HepG2 (cell line): ENCODE measurements around the gene ATP6V1F. TPM values are rescaled to one million over a fixed set of nuclear protein-coding genes. Genes with fewer than 3 reads are reported as not detected.
A peak's percentile ranks its signal among the peaks of the same experiment; 100 is the strongest.

ENCODE experiments used
- EHMT2 ChIP-seq: fragments of 200-600 bp; sonication (generic); IDR thresholded peaks from 2 replicates; pipeline ENCODE4 v1.7.0; 2017; ENCODE audit warnings: antibody characterized with exemption, low read depth, low read length, borderline replicate concordance
- ETV5 ChIP-seq: IDR thresholded peaks from 2 replicates; pipeline ENCODE4 v1.6.1; 2018; ENCODE audit warnings: missing biosample characterization, missing genetic modification reagents, inconsistent platforms, borderline replicate concordance
- FOSL2 ChIP-seq: sonication (generic); formaldehyde crosslinking; IDR thresholded peaks from 2 replicates; pipeline ENCODE4 v1.4.0; 2020; ENCODE audit warnings: missing genetic modification reagents
- KAT2B ChIP-seq: fragments of 150-350 bp; IDR thresholded peaks from 2 replicates; pipeline ENCODE4 v1.6.1; 2014; ENCODE audit warnings: low read depth, low read length, borderline replicate concordance
- KDM3A ChIP-seq: IDR thresholded peaks from 2 replicates; pipeline ENCODE4 v1.6.1; 2018; ENCODE audit warnings: low read depth, missing compliant biosample characterization
- NFIB ChIP-seq: sonication (generic); formaldehyde crosslinking; IDR thresholded peaks from 2 replicates; pipeline ENCODE4 v1.9.0; 2021; ENCODE audit warnings: missing genetic modification reagents, mild to moderate bottlenecking, borderline replicate concordance
- NRL ChIP-seq: sonication (generic); formaldehyde crosslinking; IDR thresholded peaks from 2 replicates; pipeline ENCODE4 v1.5.0; 2020; ENCODE audit warnings: missing genetic modification reagents, mild to moderate bottlenecking, moderate library complexity, borderline replicate concordance
- POGZ ChIP-seq: sonication (generic); formaldehyde crosslinking; IDR thresholded peaks from 2 replicates; pipeline ENCODE4 v1.4.0; 2020; ENCODE audit warnings: mild to moderate bottlenecking, missing genetic modification reagents
- RFX1 ChIP-seq: fragments of 450-650 bp; IDR thresholded peaks from 2 replicates; pipeline ENCODE4 v1.6.1; 2017
- RNF2 ChIP-seq: fragments of 450-650 bp; conservative IDR thresholded peaks from 2 replicates; pipeline ENCODE4 v1.6.1; 2016; ENCODE audit warnings: low read depth
- SIN3B ChIP-seq: fragments of 150-350 bp; IDR thresholded peaks from 2 replicates; pipeline ENCODE4 v1.6.1; 2014; ENCODE audit warnings: low read length
- SMARCE1 ChIP-seq: fragments of 450-650 bp; IDR thresholded peaks from 2 replicates; pipeline ENCODE4 v1.6.1; 2017; ENCODE audit warnings: borderline replicate concordance
- ZBTB38 ChIP-seq: sonication (generic); formaldehyde crosslinking; IDR thresholded peaks from 2 replicates; pipeline ENCODE4 v1.5.1; 2020; ENCODE audit warnings: mild to moderate bottlenecking, missing genetic modification reagents
- ZNF225 ChIP-seq: sonication (generic); formaldehyde crosslinking; IDR thresholded peaks from 2 replicates; pipeline ENCODE4 v1.4.0; 2020; ENCODE audit warnings: mild to moderate bottlenecking, missing genetic modification reagents
- ZNF256 ChIP-seq: sonication (generic); formaldehyde crosslinking; conservative IDR thresholded peaks from 2 replicates; pipeline ENCODE4 v1.4.0; 2020; ENCODE audit warnings: missing genetic modification reagents
- ZNF331 ChIP-seq: sonication (generic); formaldehyde crosslinking; IDR thresholded peaks from 2 replicates; pipeline ENCODE4 v1.4.0; 2020; ENCODE audit warnings: missing genetic modification reagents
- ZNF432 ChIP-seq: sonication (generic); formaldehyde crosslinking; IDR thresholded peaks from 2 replicates; pipeline ENCODE4 v1.5.0; 2020; ENCODE audit warnings: missing genetic modification reagents, mild to moderate bottlenecking, borderline replicate concordance
- ZNF501 ChIP-seq: sonication (generic); formaldehyde crosslinking; IDR thresholded peaks from 2 replicates; pipeline ENCODE4 v1.5.1; 2020; ENCODE audit warnings: mild to moderate bottlenecking, moderate library complexity, missing genetic modification reagents
- ZNF703 ChIP-seq: sonication (generic); formaldehyde crosslinking; IDR thresholded peaks from 2 replicates; pipeline ENCODE4 v1.5.1; 2020; ENCODE audit warnings: missing genetic modification reagents, mild to moderate bottlenecking, moderate library complexity, borderline replicate concordance
- ZSCAN20 ChIP-seq: sonication (generic); formaldehyde crosslinking; IDR thresholded peaks from 2 replicates; pipeline ENCODE4 v1.4.0; 2020; ENCODE audit warnings: missing genetic modification reagents, mild to moderate bottlenecking, borderline replicate concordance
- polyA plus RNA-seq, 8 experiments: library from polyadenylated mRNA; depleted of rRNA in 3 of 8; stranded (reverse) in 7 of 8; unstranded in 1 of 8; fragments of >200 nt; fragmentation: Illumina TruSeq in 4 of 8; extraction: Trizol in 4 of 8; gene quantifications; 2 replicates each; pipeline versions ENCODE4 v1.2.1 to v1.2.3, GENCODE V29; 2011 to 2016; ENCODE audit warnings: low read depth in 4 of 8, missing spikeins in 1 of 8, mixed read lengths in 1 of 8; ENCODE audit not compliant: insufficient read depth in 1 of 8
- total RNA-seq, 5 experiments: library from RNA; depleted of rRNA; stranded (reverse); fragments of >200 nt; fragmentation: Illumina TruSeq; extraction: Trizol; gene quantifications; 2 replicates each; pipeline ENCODE4 v1.2.3, GENCODE V29; 2016; ENCODE audit warnings: low read depth in 1 of 5
- TF ChIP-seq, protein P1 (sequence below): sonication (generic); formaldehyde crosslinking; conservative IDR thresholded peaks from 2 replicates; pipeline ENCODE4 v1.8.0; 2022; ENCODE audit warnings: low read depth, missing genetic modification reagents
- TF ChIP-seq, protein P2 (sequence below): sonication (generic); formaldehyde crosslinking; IDR thresholded peaks from 2 replicates; pipeline ENCODE4 v1.5.0; 2020; ENCODE audit warnings: missing genetic modification reagents
- TF ChIP-seq, protein P3 (sequence below): sonication (generic); formaldehyde crosslinking; IDR thresholded peaks from 2 replicates; pipeline ENCODE4 v1.8.0; 2022; ENCODE audit warnings: mild to moderate bottlenecking, missing genetic modification reagents, borderline replicate concordance

ATP6V1F gene
- total and polyA plus RNA-seq, 2 of the 13 experiments (the other 11 are each of a cell fraction or from before 2014, with no cell fraction given) = 87.2 to 132 TPM

DNA sequence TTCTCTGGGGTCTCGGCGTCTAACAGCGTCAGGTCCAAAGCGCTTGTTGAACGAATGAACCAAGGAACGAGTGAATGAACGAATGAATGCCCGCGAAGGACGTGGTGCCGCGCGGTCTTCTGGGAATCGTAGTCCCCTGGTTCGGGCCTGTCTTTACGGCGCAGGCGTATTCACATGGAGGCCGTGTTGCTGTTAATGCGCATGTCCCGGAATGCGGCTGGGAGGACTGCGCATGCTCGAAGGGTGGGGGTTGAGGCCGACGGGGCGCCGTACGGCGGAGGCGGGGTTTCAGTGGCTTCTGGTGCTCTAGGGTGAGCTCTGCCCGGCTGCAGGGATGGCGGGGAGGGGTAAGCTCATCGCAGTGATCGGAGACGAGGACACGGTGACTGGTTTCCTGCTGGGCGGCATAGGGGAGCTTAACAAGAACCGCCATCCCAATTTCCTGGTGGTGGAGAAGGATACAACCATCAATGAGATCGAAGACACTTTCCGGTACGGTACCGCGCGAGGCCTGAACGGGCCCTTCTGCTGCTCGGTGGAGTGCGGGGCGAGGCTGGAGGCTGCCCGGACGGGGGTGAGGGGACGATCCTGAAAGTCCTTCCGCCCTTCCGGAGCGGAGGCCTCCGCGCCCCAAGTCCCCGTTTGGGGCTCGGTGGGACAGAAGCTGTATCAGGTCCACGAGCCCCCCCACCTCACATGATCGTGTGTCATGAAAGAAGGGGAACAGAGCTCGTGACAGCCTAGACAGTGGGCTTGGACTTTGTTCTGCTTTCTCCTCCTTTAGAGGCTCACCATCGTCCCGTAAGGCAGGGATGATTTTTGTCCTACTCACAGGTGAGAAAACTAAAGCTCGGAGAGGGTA, at the start of gene ATP6V1F (continued):
- TF ChIP-seq, protein P1, sequence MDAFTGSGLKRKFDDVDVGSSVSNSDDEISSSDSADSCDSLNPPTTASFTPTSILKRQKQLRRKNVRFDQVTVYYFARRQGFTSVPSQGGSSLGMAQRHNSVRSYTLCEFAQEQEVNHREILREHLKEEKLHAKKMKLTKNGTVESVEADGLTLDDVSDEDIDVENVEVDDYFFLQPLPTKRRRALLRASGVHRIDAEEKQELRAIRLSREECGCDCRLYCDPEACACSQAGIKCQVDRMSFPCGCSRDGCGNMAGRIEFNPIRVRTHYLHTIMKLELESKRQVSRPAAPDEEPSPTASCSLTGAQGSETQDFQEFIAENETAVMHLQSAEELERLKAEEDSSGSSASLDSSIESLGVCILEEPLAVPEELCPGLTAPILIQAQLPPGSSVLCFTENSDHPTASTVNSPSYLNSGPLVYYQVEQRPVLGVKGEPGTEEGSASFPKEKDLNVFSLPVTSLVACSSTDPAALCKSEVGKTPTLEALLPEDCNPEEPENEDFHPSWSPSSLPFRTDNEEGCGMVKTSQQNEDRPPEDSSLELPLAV (CRISPR knock-in tag) = no peak
- no peak for TF ChIP-seq KDM3A (CRISPR knock-in tag)
- TF ChIP-seq NRL = peak; percentile 36; the same call in 1 of the 2 replicates
- TF ChIP-seq SIN3B = no peak
- TF ChIP-seq POGZ = no peak
- TF ChIP-seq FOSL2 = no peak; the same call in 1 of the 2 replicates
- TF ChIP-seq ZNF703 (CRISPR knock-in tag) = no peak
- TF ChIP-seq, protein P2, sequence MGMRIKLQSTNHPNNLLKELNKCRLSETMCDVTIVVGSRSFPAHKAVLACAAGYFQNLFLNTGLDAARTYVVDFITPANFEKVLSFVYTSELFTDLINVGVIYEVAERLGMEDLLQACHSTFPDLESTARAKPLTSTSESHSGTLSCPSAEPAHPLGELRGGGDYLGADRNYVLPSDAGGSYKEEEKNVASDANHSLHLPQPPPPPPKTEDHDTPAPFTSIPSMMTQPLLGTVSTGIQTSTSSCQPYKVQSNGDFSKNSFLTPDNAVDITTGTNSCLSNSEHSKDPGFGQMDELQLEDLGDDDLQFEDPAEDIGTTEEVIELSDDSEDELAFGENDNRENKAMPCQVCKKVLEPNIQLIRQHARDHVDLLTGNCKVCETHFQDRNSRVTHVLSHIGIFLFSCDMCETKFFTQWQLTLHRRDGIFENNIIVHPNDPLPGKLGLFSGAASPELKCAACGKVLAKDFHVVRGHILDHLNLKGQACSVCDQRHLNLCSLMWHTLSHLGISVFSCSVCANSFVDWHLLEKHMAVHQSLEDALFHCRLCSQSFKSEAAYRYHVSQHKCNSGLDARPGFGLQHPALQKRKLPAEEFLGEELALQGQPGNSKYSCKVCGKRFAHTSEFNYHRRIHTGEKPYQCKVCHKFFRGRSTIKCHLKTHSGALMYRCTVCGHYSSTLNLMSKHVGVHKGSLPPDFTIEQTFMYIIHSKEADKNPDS (CRISPR knock-in tag) = no peak
- no peak for TF ChIP-seq ZBTB38 (CRISPR knock-in tag)
- TF ChIP-seq EHMT2 = no peak
- TF ChIP-seq ZSCAN20 (CRISPR knock-in tag) = no peak
- TF ChIP-seq ETV5 = no peak
- no peak for TF ChIP-seq NFIB (CRISPR knock-in tag)
- TF ChIP-seq ZNF225 (CRISPR knock-in tag) = no peak
- TF ChIP-seq RNF2 = no peak
- TF ChIP-seq, protein P3, sequence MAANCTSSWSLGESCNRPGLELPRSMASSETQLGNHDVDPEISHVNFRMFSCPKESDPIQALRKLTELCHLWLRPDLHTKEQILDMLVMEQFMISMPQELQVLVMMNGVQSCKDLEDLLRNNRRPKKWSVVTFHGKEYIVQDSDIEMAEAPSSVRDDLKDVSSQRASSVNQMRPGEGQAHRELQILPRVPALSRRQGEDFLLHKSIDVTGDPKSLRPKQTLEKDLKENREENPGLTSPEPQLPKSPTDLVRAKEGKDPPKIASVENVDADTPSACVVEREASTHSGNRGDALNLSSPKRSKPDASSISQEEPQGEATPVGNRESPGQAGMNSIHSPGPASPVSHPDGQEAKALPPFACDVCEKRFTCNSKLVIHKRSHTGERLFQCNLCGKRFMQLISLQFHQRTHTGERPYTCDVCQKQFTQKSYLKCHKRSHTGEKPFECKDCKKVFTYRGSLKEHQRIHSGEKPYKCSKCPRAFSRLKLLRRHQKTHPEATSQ (CRISPR knock-in tag) = no peak
- no peak for TF ChIP-seq ZNF432
- no peak for TF ChIP-seq ZNF256 (CRISPR knock-in tag)
- TF ChIP-seq RFX1 = no peak
- no peak for TF ChIP-seq SMARCE1
- TF ChIP-seq ZNF331 = peak; percentile 30; the same call in 1 of the 2 replicates
- peak; percentile 24; the same call in 1 of the 2 replicates for TF ChIP-seq ZNF501 (CRISPR knock-in tag)
- no peak for TF ChIP-seq KAT2B
